Smooth muscle cell (in vitro differentiated cells): ENCODE results near the gene SRGAP3. TPM values are rescaled to one million over a fixed set of nuclear protein-coding genes. Genes with fewer than 3 reads are reported as not detected.

Experiments
- DNase-seq: peaks from one replicate; lab custom pipeline; 2025; ENCODE audit not compliant: unreplicated experiment; lab: John Stamatoyannopoulos, UW
- H2AFZ ChIP-seq: fragments of 200-600 bp; sonication (generic); 2 replicates; pipeline ENCODE4 v1.6.0; 2016; ENCODE audit warnings: antibody characterized with exemption, low read depth, mild to moderate bottlenecking
- H3F3A ChIP-seq: fragments of 200-600 bp; sonication (generic); 2 replicates; pipeline ENCODE4 v1.6.0; 2017; ENCODE audit warnings: antibody characterized with exemption, low read depth
- H3K27ac ChIP-seq: fragments of 200-600 bp; sonication (generic); 2 replicates; pipeline ENCODE4 v1.5.1; 2016; ENCODE audit warnings: low read depth, mild to moderate bottlenecking
- H3K27me3 ChIP-seq: fragments of 200-600 bp; sonication (generic); 2 replicates; pipeline ENCODE4 v1.6.1; 2016; ENCODE audit warnings: low read depth, mild to moderate bottlenecking
- H3K36me3 ChIP-seq: fragments of 200-600 bp; sonication (generic); 2 replicates; pipeline ENCODE4 v1.5.1; 2016; ENCODE audit warnings: low read depth
- H3K4me1 ChIP-seq: fragments of 200-600 bp; sonication (generic); 2 replicates; pipeline ENCODE4 v1.5.1; 2016; ENCODE audit warnings: low read depth
- H3K4me2 ChIP-seq: fragments of 200-600 bp; sonication (generic); 2 replicates; pipeline ENCODE4 v1.6.0; 2016; ENCODE audit warnings: mild to moderate bottlenecking
- H3K4me3 ChIP-seq: fragments of 200-600 bp; sonication (generic); 2 replicates; pipeline ENCODE4 v1.5.1; 2016; ENCODE audit warnings: mild to moderate bottlenecking
- H3K79me2 ChIP-seq: fragments of 200-600 bp; sonication (generic); 2 replicates; pipeline ENCODE4 v1.6.0; 2016; ENCODE audit warnings: low read depth, mild to moderate bottlenecking
- H3K9ac ChIP-seq: fragments of 200-600 bp; sonication (generic); 2 replicates; pipeline ENCODE4 v1.6.0; 2016; ENCODE audit warnings: low read depth
- H3K9me3 ChIP-seq: fragments of 200-600 bp; sonication (generic); replicated peaks from 2 replicates; pipeline ENCODE4 v1.5.1; 2016; ENCODE audit warnings: low read depth
- H4K20me1 ChIP-seq: fragments of 200-600 bp; sonication (generic); 2 replicates; pipeline ENCODE4 v1.6.0; 2016; ENCODE audit warnings: low read depth
- WGBS: methylation state at CpG from one replicate; pipeline ENCODE4 v1.1.7; 2016; ENCODE audit warnings: low lambda C conversion rate; 5-methylcytosine and 5-hydroxymethylcytosine counted together
- polyA plus RNA-seq: library from polyadenylated mRNA; unstranded; fragments of >200 nt; fragmentation: Nextera tagmentation; extraction: Ambion mirVana; gene quantifications from 2 replicates; pipeline ENCODE4 v1.2.1, GENCODE V29; 2016
- total RNA-seq: library from RNA; depleted of rRNA; stranded (reverse); fragments of >200 nt; gene quantifications from 2 replicates; pipeline ENCODE4 v1.2.3, GENCODE V29; 2014
- TF ChIP-seq, protein P1 (sequence below): fragments of 200-600 bp; sonication (generic); IDR thresholded peaks from 2 replicates; pipeline ENCODE4 v1.5.1; 2017; ENCODE audit warnings: borderline replicate concordance, mild to moderate bottlenecking, antibody characterized with exemption; ENCODE audit not compliant: insufficient read depth, poor library complexity, severe bottlenecking

SRGAP3 gene
- total and polyA plus RNA-seq, 2 experiments from 2014 or later = 1.5 to 3.1 TPM

DNA sequence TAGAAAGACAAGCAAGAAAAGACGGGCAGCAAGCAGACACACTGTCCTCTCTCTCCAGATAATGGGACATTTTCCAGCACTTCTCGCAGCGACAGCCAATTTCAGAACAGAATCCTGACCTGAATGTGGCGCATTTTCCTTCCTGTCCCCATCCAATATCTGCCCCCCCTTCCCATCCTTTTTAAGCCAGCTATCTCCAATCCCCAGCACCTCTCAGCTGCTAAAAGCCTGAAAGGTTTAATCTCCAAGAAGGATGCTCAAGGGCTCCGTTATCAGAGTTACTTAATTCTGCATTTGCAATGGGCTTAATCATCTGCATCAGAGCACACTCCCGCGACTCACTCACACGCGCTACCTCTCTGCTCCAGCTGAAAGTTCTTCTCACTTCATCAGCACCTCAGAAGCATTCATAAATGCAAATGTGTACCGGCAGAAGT is 50.5 kb downstream of the SRGAP3 start:
- Histone ChIP-seq H3K4me2 (no peak overlapping the region), H3K9me3 (no peaks in the 10 kb centered on the region), H3K36me3 (no peaks in the 10 kb centered on the region), H3K4me1 (peaks cover 15% of the 10 kb centered on the region), H4K20me1 (no peaks in the 10 kb centered on the region), H3K27ac (no peak overlapping the region), H3K9ac (no peak overlapping the region), H3F3A (no peaks in the 10 kb centered on the region), H3K4me3 (no peak overlapping the region), H3K79me2 (no peaks in the 10 kb centered on the region), H3K27me3 (peaks cover 6% of the 10 kb centered on the region), H2AFZ (no peak overlapping the region)
- 57% methylated on average over 10 of the region's 10 CpGs for WGBS
- TF ChIP-seq, protein P1, sequence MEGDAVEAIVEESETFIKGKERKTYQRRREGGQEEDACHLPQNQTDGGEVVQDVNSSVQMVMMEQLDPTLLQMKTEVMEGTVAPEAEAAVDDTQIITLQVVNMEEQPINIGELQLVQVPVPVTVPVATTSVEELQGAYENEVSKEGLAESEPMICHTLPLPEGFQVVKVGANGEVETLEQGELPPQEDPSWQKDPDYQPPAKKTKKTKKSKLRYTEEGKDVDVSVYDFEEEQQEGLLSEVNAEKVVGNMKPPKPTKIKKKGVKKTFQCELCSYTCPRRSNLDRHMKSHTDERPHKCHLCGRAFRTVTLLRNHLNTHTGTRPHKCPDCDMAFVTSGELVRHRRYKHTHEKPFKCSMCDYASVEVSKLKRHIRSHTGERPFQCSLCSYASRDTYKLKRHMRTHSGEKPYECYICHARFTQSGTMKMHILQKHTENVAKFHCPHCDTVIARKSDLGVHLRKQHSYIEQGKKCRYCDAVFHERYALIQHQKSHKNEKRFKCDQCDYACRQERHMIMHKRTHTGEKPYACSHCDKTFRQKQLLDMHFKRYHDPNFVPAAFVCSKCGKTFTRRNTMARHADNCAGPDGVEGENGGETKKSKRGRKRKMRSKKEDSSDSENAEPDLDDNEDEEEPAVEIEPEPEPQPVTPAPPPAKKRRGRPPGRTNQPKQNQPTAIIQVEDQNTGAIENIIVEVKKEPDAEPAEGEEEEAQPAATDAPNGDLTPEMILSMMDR = no peak
- DNase-seq = no peak

DNA sequence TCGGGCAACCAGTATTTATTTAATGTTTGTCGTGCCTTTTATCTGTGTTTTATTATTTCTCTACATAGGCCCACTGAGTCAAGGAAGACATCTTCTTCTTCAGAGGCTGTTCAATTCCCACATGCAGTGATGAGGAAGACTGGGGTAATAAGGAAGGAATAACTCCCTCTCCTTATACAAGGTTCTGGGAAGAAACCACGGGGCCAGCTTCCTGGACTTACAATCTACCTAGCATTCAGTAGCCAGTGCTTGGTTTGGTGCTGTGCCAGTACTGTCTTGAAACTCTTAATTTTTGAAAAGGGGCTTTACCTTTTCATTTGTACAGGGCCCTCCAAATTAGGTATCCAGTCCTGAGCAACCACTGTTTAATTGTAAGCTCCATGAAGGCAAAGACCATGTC is 51.2 kb downstream of the SRGAP3 start:
- Histone ChIP-seq H2AFZ (no peak overlapping the region), H3K4me1 (peaks cover 13% of the 10 kb centered on the region), H3K4me2 (no peak overlapping the region), H3K4me3 (no peak overlapping the region), H3K36me3 (no peaks in the 10 kb centered on the region), H3F3A (no peaks in the 10 kb centered on the region), H3K9me3 (no peaks in the 10 kb centered on the region), H3K79me2 (no peaks in the 10 kb centered on the region), H3K27me3 (peaks cover 6% of the 10 kb centered on the region), H4K20me1 (no peaks in the 10 kb centered on the region), H3K9ac (no peak overlapping the region), H3K27ac (no peak overlapping the region)
- no peak for DNase-seq
- TF ChIP-seq, protein P1 = no peak
- 64% methylated on average over 3 of the region's 3 CpGs for WGBS

DNA sequence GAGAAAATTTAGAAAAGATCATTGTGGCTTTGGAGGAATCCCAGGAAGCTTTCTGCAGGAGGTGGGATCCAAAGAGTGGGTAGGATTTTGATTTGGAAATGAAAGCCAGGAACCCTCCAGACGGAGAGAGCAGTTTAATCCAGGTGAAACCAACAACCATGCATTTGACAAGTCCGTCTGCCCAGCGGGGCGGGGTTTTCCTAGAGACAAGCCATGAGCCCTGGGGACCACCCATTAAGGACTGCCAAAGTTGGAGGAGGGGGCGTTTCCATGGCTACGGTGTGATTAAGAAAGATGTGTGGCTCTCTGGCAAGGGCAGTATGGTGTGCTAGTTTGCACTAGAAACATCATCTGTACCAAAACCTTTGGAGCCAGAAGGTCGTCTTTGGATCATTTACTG is 53.4 kb downstream of the SRGAP3 start:
- no peaks in the 10 kb centered on the region for H3F3A ChIP-seq
- no peak overlapping the region for H3K9ac ChIP-seq
- peaks cover 7% of the 10 kb centered on the region for H3K4me1 ChIP-seq
- no peaks in the 10 kb centered on the region for H4K20me1 ChIP-seq
- DNase-seq = no peak
- H3K79me2 ChIP-seq = no peaks in the 10 kb centered on the region
- no peak overlapping the region for H2AFZ ChIP-seq
- peaks cover 6% of the 10 kb centered on the region for H3K27me3 ChIP-seq
- H3K36me3 ChIP-seq = no peaks in the 10 kb centered on the region
- H3K4me2 ChIP-seq = no peak overlapping the region
- no peak overlapping the region for H3K4me3 ChIP-seq
- no peaks in the 10 kb centered on the region for H3K9me3 ChIP-seq
- H3K27ac ChIP-seq = no peak overlapping the region
- TF ChIP-seq, protein P1 = no peak
- WGBS = 82% methylated on average over 7 of the region's 7 CpGs

DNA sequence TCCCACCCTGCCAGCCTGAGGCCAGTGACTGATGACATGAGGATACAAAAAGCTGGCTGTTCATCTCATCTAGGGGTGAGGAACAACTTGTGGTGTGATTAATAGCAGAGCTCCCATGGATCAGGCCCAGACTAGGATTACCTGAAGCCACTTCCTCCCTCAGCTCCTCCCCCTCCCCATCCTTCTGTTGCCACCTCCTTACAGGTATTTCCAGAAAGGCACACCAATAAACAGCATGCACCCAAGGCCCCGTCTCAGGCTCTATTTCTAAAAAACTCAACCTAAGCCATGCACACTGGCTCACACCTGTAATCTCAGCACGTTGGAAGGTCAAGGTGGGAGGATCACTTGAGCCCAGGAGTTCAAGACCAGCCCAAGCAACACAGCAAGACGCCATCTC is 54.1 kb downstream of the SRGAP3 start:
- Histone ChIP-seq H4K20me1 (no peaks in the 10 kb centered on the region), H3K27me3 (peaks cover 6% of the 10 kb centered on the region), H3K9me3 (no peaks in the 10 kb centered on the region), H3K79me2 (no peaks in the 10 kb centered on the region), H3F3A (no peaks in the 10 kb centered on the region), H3K4me3 (no peak overlapping the region), H3K4me1 (peaks cover 7% of the 10 kb centered on the region), H3K9ac (no peak overlapping the region), H3K4me2 (no peak overlapping the region), H3K36me3 (no peaks in the 10 kb centered on the region), H2AFZ (no peak overlapping the region), H3K27ac (no peak overlapping the region)
- WGBS = 89% methylated on average over 3 of the region's 3 CpGs
- no peak for DNase-seq
- TF ChIP-seq, protein P1 = no peak
